Measurements from ENCODE around the gene DNAH17.

DNAH17 gene, protein sequence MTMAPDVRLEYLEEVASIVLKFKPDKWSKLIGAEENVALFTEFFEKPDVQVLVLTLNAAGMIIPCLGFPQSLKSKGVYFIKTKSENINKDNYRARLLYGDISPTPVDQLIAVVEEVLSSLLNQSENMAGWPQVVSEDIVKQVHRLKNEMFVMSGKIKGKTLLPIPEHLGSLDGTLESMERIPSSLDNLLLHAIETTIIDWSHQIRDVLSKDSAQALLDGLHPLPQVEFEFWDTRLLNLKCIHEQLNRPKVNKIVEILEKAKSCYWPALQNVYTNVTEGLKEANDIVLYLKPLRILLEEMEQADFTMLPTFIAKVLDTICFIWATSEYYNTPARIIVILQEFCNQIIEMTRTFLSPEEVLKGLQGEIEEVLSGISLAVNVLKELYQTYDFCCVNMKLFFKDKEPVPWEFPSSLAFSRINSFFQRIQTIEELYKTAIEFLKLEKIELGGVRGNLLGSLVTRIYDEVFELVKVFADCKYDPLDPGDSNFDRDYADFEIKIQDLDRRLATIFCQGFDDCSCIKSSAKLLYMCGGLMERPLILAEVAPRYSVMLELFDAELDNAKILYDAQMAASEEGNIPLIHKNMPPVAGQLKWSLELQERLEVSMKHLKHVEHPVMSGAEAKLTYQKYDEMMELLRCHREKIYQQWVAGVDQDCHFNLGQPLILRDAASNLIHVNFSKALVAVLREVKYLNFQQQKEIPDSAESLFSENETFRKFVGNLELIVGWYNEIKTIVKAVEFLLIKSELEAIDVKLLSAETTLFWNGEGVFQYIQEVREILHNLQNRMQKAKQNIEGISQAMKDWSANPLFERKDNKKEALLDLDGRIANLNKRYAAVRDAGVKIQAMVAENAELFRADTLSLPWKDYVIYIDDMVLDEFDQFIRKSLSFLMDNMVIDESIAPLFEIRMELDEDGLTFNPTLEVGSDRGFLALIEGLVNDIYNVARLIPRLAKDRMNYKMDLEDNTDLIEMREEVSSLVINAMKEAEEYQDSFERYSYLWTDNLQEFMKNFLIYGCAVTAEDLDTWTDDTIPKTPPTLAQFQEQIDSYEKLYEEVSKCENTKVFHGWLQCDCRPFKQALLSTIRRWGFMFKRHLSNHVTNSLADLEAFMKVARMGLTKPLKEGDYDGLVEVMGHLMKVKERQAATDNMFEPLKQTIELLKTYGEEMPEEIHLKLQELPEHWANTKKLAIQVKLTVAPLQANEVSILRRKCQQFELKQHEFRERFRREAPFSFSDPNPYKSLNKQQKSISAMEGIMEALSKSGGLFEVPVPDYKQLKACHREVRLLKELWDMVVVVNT (N-terminal part only)

DNA sequence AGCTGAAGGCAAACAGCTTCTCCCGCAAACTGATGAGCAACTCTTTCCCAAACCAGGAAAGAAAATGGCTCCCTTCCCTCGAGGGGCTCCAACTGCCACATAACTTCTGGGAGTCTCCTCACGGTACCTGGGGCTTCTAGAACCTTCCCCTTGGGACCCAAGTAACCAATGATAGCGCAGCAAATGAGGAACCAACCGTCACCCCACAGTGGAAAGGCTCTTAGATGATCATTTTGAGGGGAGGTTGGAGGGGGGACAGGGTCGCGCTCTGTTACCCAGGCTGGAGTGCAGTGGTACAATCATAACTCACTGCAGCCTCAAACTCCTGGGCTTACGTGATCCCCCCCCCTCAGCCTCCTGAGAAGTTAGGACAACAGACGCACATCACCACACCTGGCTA is at the start of gene DNAH17:
TSS of gene DNAH17 (minus strand) at position 101 of the 400 bp plus-strand sequence. CDS start 2,339 bp downstream, outside the sequence.
- no peak for DNase-seq (ENCODE audit: low read depth)
- TF ChIP-seq, protein P1, sequence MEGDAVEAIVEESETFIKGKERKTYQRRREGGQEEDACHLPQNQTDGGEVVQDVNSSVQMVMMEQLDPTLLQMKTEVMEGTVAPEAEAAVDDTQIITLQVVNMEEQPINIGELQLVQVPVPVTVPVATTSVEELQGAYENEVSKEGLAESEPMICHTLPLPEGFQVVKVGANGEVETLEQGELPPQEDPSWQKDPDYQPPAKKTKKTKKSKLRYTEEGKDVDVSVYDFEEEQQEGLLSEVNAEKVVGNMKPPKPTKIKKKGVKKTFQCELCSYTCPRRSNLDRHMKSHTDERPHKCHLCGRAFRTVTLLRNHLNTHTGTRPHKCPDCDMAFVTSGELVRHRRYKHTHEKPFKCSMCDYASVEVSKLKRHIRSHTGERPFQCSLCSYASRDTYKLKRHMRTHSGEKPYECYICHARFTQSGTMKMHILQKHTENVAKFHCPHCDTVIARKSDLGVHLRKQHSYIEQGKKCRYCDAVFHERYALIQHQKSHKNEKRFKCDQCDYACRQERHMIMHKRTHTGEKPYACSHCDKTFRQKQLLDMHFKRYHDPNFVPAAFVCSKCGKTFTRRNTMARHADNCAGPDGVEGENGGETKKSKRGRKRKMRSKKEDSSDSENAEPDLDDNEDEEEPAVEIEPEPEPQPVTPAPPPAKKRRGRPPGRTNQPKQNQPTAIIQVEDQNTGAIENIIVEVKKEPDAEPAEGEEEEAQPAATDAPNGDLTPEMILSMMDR (IDR thresholded peaks at IDR 0.05; ENCODE audit: low read length, missing control alignments): no peak
- no peak within 1 kb of the TSS for H3K4me3 ChIP-seq (replicated peaks; ENCODE audit: low read depth, low read length)

- H3K4me3 ChIP-seq (replicated peaks; ENCODE audit: low read depth, low read length): no peak overlapping the region
- TF ChIP-seq, protein P1 (IDR thresholded peaks at IDR 0.05; ENCODE audit: low read length, missing control alignments): no peak
- no peak for DNase-seq (ENCODE audit: low read depth)
Measured at GRCh38 chr17:78624324-78625151, 47.3 kb upstream of the DNAH17 start.

DNA sequence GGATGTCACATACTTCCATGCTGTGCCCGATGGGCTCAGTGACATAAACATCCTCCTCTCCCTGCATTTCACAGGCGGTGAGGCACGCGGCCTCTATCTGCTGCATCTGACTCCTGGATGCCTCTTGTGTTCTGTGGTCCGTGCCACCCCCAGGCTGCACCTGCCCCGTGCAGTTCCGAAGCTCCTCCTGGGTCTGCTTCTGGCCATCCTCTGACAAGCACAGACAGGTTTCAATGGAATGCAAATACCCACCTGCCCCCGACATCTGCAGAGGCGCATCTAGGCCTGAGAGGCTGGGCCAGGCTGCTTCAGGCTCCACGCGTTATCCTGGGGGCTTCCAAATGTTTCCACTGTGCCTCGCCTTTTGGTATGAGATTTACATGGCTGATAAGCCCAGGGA is 46.3 kb upstream of the DNAH17 start:
- TF ChIP-seq, protein P1 (IDR thresholded peaks at IDR 0.05; ENCODE audit: low read length, missing control alignments): no peak
- no peak for DNase-seq (ENCODE audit: low read depth)
- H3K4me3 ChIP-seq (replicated peaks; ENCODE audit: low read depth, low read length): no peak overlapping the region

DNA sequence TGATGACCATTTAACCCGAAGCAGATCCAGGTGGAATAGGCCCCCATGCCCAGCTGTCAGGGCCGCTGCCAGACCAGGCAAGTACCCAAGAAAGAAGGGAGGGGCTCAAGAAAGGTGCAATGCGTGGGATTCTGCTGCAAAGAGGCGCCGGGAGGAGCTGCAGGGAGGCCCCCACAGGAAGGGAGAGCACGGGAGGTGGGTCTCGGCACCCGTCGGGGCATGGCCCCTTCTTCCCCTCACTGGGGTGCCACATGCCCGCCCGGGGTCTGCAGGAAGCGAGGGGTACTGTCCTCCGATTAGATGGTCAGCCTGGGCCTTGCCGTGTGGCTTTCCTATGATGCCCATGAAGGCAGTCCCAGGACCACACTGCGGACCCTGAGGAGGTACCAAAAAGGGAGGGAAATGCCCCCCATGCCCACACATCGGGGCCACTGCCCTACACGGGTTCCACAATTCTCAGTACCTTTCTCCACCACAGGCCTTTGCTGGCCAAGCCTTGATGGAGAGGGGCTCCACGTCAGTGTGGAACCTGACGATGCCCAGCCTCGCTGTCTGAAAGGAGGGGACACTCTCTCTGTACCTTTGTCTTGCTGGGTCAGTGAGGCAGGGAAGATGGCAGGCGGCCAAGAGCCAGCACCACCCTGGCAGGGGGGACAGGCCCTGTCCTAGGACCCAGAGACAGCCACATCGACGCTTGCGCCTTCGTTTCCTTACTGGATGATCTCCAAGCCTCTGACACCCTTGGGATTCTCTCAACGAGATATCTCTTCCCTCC is 45.5 kb upstream of the DNAH17 start:
- TF ChIP-seq, protein P1 (IDR thresholded peaks at IDR 0.05; ENCODE audit: low read length, missing control alignments): no peak
- no peak overlapping the region for H3K4me3 ChIP-seq (replicated peaks; ENCODE audit: low read depth, low read length)

DNA sequence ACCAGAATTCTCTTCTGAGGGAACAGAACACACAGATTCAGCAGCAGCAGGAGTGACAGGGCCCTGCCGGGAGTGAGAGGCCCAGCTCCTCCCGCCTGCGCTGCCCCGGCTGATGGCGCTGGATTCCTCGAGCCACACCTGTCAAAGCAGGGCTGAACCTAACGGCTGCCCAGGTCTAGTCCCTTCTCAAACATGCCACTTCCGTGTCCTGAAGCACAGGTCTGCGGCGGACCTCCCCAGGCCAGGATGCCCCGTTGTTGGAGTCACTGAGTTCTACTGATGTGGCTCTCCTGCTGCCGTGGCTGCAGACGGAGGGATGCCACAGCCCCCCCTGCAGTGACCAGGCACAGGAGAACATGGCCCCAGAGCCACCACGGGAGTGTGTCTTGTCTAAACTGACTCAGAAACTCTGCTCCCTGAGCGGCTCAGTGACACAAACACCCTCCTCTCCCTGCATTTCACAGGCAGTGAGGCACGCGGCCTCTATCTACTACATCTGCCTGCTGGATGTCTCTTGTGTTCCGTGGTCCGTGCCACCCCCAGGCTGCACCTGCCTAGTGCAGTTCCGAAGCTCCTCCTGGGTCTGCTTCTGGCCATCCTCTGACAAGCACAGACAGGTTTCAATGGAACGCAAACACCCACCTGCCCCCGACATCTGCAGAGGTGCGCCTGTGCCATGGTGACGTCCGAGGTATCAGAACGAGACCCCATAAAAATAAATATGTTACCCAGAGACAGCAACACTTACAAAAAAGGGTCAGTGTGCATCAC is 44.7 kb upstream of the DNAH17 start:
- no peak for DNase-seq (ENCODE audit: low read depth)

More for the DNA sequence above, 45.5 kb upstream of the DNAH17 start:
- no peak for DNase-seq (ENCODE audit: low read depth)

More for the DNA sequence above, 44.7 kb upstream of the DNAH17 start:
- H3K4me3 ChIP-seq (replicated peaks; ENCODE audit: low read depth, low read length): no peak overlapping the region
- TF ChIP-seq, protein P1 (IDR thresholded peaks at IDR 0.05; ENCODE audit: low read length, missing control alignments): no peak
